GM19025 (cell line): ENCODE results near the gene TMC5.
"Not testable (repeated sequence)": the region's sequence is repeated elsewhere in the genome, so short reads cannot be mapped to it uniquely, and the experiment has no call there.

Experiments
- ATAC-seq: cut with Tn5 transposase; IDR thresholded peaks from one replicate; pipeline ENCODE4 v1.9.1; 2021; ENCODE audit warnings: mild to moderate bottlenecking, low read depth, moderate library complexity; ENCODE audit not compliant: unreplicated experiment

TMC5 gene

GRCh38 chr16:19396555-19397011 lies 21.1 kb upstream of the TMC5 start:
- ATAC-seq = no peak

- ATAC-seq = not testable (repeated sequence)
Observed at GRCh38 chr16:19397373-19397772, 20.3 kb upstream of the TMC5 start.

GRCh38 chr16:19400711-19401110 lies 17.0 kb upstream of the TMC5 start:
- ATAC-seq = no peak

- no peak for ATAC-seq
Observed at GRCh38 chr16:19406891-19407491, 10.7 kb upstream of the TMC5 start.

- no peak for ATAC-seq
Observed at GRCh38 chr16:19410435-19411171, 7.1 kb upstream of the TMC5 start.

GRCh38 chr16:19411298-19411697 lies 6.4 kb upstream of the TMC5 start:
- ATAC-seq = no peak

- ATAC-seq = not testable (repeated sequence)
Observed at GRCh38 chr16:19412055-19412454, 5.6 kb upstream of the TMC5 start.

- no peak for ATAC-seq
Observed at GRCh38 chr16:19415461-19415860, 2.2 kb upstream of the TMC5 start.

- no peak for ATAC-seq
Observed at GRCh38 chr16:19415918-19416317, 1.8 kb upstream of the TMC5 start.

- ATAC-seq = no peak
Observed at GRCh38 chr16:19418200-19418599, 517 bp downstream of the TMC5 start.

- no peak for ATAC-seq
Observed at GRCh38 chr16:19419698-19420075, 2.0 kb downstream of the TMC5 start.

GRCh38 chr16:19424478-19424877 lies 6.8 kb downstream of the TMC5 start:
- no peak for ATAC-seq

- ATAC-seq = no peak
Observed at GRCh38 chr16:19430345-19430744, 12.7 kb downstream of the TMC5 start.

GRCh38 chr16:19431636-19432340 lies 14.1 kb downstream of the TMC5 start:
- ATAC-seq = no peak

- no peak for ATAC-seq
Observed at GRCh38 chr16:19432429-19432828, 14.7 kb downstream of the TMC5 start.

- ATAC-seq = no peak
Observed at GRCh38 chr16:19434584-19434983, 16.9 kb downstream of the TMC5 start.

- no peak for ATAC-seq
Observed at GRCh38 chr16:19436540-19436939, 18.9 kb downstream of the TMC5 start.

- ATAC-seq = no peak
Observed at GRCh38 chr16:19437280-19437679, 19.6 kb downstream of the TMC5 start.

- ATAC-seq = no peak
Observed at GRCh38 chr16:19438739-19439138, 21.1 kb downstream of the TMC5 start.

GRCh38 chr16:19439483-19439882 lies 21.8 kb downstream of the TMC5 start:
- ATAC-seq = no peak

- ATAC-seq = no peak
Observed at GRCh38 chr16:19443659-19444058, 26.0 kb downstream of the TMC5 start.
